ENCODE data around the gene NHS.

DNA sequence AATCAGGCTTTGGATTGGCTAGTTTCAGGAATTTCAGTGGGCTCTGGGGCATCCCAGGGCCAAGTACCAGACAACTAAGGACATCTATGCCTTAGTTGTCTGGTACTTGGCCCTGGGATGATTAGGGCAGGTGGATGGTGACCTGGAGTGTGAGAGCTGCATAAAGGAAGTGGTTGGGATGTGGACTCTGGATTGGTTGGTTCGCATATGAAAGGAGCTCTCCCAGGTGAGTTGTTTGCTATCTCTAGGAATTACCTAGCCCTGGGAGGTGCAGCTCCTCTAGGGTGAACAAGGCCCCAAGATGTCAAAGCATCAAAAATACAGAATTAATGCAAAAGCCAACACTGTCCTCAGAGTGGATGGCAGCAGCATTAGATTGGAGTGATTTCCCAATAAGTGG is 109.6 kb downstream of the NHS start:
- TF ChIP-seq, protein P1, sequence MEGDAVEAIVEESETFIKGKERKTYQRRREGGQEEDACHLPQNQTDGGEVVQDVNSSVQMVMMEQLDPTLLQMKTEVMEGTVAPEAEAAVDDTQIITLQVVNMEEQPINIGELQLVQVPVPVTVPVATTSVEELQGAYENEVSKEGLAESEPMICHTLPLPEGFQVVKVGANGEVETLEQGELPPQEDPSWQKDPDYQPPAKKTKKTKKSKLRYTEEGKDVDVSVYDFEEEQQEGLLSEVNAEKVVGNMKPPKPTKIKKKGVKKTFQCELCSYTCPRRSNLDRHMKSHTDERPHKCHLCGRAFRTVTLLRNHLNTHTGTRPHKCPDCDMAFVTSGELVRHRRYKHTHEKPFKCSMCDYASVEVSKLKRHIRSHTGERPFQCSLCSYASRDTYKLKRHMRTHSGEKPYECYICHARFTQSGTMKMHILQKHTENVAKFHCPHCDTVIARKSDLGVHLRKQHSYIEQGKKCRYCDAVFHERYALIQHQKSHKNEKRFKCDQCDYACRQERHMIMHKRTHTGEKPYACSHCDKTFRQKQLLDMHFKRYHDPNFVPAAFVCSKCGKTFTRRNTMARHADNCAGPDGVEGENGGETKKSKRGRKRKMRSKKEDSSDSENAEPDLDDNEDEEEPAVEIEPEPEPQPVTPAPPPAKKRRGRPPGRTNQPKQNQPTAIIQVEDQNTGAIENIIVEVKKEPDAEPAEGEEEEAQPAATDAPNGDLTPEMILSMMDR (IDR thresholded peaks at IDR 0.05; ENCODE audit: insufficient read depth, low read depth, low read length) = no peak
- TF ChIP-seq EZH2 (IDR thresholded peaks at IDR 0.05; ENCODE audit: insufficient read depth, low read length) = no peak
